OCI-LY3 (cell line): Measurements from ENCODE around the gene KCNAB1.

Source experiments
- H2AFZ ChIP-seq: fragments of 200-600, 300-600 bp; shearing (Covaris generic); 2 replicates; pipeline ENCODE4 v1.6.0; 2014; ENCODE audit warnings: antibody characterized with exemption, low read depth, low read length
- H3K27ac ChIP-seq: fragments of 200-600, 300-600 bp; sonication (generic); 2 replicates; pipeline ENCODE4 v1.5.1; 2014; ENCODE audit warnings: mild to moderate bottlenecking, low read length, moderate library complexity, mixed read lengths
- H3K27me3 ChIP-seq: fragments of 200-600, 300-600 bp; sonication (generic); 2 replicates; pipeline ENCODE4 v1.6.1; 2014; ENCODE audit warnings: low read depth, low read length, mixed read lengths
- H3K36me3 ChIP-seq: fragments of 200-600, 300-600 bp; sonication (generic); replicated peaks from 2 replicates; pipeline ENCODE3; 2014; ENCODE audit warnings: low read depth, low read length, mixed read lengths
- H3K4me1 ChIP-seq: fragments of 300-600, 200-600 bp; sonication (generic); 2 replicates; pipeline ENCODE4 v1.6.1; 2014; ENCODE audit warnings: low read length, mixed read lengths
- H3K4me2 ChIP-seq: fragments of 200-600, 300-600 bp; sonication (generic); 2 replicates; pipeline ENCODE4 v1.6.1; 2014; ENCODE audit warnings: low read length, mixed read lengths
- H3K4me3 ChIP-seq: fragments of 300-600, 200-600 bp; sonication (generic); 2 replicates; pipeline ENCODE4 v1.5.1; 2014; ENCODE audit warnings: antibody characterized with exemption, mild to moderate bottlenecking, low read length, moderate library complexity
- H3K79me2 ChIP-seq: fragments of 300-600, 200-600 bp; shearing (Covaris generic); 2 replicates; pipeline ENCODE4 v1.6.1; 2014; ENCODE audit warnings: mild to moderate bottlenecking, low read length, mixed read lengths
- H3K9ac ChIP-seq: fragments of 300-600, 200-600 bp; shearing (Covaris generic); 2 replicates; pipeline ENCODE4 v1.6.0; 2014; ENCODE audit warnings: mild to moderate bottlenecking, low read length, moderate library complexity
- H3K9me3 ChIP-seq: fragments of 200-600, 300-600 bp; shearing (Covaris generic); 2 replicates; pipeline ENCODE4 v1.6.1; 2014; ENCODE audit warnings: low read length, mixed read lengths; ENCODE audit not compliant: insufficient read depth
- H4K20me1 ChIP-seq: fragments of 200-600, 300-600 bp; sonication (generic); 2 replicates; pipeline ENCODE4 v1.6.1; 2016; ENCODE audit warnings: low read length, mixed read lengths; ENCODE audit not compliant: insufficient read depth
- EZH2phosphoT487 ChIP-seq: fragments of 200-600 bp; shearing (Covaris generic); IDR thresholded peaks from 2 replicates; pipeline ENCODE4 v1.6.1; 2018; ENCODE audit warnings: antibody characterized with exemption, mixed run types, low read depth
- TF ChIP-seq, protein P1 (sequence below): fragments of 200-600, 300-600 bp; sonication (generic); IDR thresholded peaks from 2 replicates; pipeline ENCODE4 v1.5.1; 2014; ENCODE audit warnings: antibody characterized with exemption, low read length, low read depth

Gene KCNAB1

DNA sequence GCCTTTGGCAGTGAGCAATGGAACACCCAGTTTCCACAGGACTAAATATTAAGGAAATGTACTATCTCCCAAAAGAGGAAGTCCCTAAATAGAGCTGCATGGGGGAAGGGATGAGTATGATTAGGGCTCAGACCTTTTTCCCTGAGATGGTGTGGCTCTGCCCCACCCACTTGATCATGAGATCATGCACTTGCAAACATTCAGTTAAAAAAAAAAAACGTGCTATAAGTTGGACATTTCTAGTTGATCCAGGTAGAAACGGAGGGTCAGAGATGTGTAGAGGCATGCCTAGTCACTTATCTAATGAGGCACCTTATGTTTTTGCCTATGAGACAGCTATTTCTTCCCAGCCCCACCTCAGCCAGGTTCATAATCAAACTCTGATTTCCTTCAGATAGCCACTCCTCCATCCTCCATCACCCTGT is 459.1 kb downstream of the KCNAB1 start:
- H3K4me3 ChIP-seq: no peak overlapping the region
- no peak overlapping the region for H3K9ac ChIP-seq
- H3K4me2 ChIP-seq: no peak overlapping the region
- no peaks in the 10 kb centered on the region for H4K20me1 ChIP-seq
- no peak overlapping the region for H2AFZ ChIP-seq
- H3K36me3 ChIP-seq: no peaks in the 10 kb centered on the region
- no peaks in the 10 kb centered on the region; the same call in 1 of the 2 replicates for H3K27me3 ChIP-seq
- peaks cover 3% of the 10 kb centered on the region; the same call in 1 of the 2 replicates for H3K4me1 ChIP-seq
- H3K79me2 ChIP-seq: no peaks in the 10 kb centered on the region
- no peak overlapping the region for H3K27ac ChIP-seq
- H3K9me3 ChIP-seq: no peaks in the 10 kb centered on the region
- TF ChIP-seq, protein P1, sequence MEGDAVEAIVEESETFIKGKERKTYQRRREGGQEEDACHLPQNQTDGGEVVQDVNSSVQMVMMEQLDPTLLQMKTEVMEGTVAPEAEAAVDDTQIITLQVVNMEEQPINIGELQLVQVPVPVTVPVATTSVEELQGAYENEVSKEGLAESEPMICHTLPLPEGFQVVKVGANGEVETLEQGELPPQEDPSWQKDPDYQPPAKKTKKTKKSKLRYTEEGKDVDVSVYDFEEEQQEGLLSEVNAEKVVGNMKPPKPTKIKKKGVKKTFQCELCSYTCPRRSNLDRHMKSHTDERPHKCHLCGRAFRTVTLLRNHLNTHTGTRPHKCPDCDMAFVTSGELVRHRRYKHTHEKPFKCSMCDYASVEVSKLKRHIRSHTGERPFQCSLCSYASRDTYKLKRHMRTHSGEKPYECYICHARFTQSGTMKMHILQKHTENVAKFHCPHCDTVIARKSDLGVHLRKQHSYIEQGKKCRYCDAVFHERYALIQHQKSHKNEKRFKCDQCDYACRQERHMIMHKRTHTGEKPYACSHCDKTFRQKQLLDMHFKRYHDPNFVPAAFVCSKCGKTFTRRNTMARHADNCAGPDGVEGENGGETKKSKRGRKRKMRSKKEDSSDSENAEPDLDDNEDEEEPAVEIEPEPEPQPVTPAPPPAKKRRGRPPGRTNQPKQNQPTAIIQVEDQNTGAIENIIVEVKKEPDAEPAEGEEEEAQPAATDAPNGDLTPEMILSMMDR: no peak
- TF ChIP-seq EZH2phosphoT487: no peak

DNA sequence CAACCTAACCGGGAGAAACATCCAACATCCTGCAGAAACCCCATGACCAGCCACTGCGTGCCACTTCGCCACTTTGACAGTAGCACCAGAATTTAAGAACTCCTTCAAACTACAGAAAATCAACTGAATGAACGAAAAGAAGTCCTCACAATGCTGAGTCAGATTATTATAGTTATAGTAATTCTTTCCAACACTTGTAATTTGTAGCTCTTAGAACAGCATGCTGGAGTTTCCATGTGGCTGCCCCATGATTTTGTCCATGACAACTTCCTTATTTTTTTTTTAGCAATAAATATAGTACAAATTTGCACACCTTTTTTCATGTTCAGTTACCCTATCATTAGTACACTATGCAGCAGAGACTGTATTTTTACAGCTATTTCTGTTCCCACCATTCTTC is 460.7 kb downstream of the KCNAB1 start:
- Histone ChIP-seq H3K9me3 (no peaks in the 10 kb centered on the region), H3K9ac (no peak overlapping the region), H3K4me3 (no peak overlapping the region), H3K4me1 (peaks cover 3% of the 10 kb centered on the region; the same call in 1 of the 2 replicates), H4K20me1 (no peaks in the 10 kb centered on the region), H3K27me3 (no peaks in the 10 kb centered on the region; the same call in 1 of the 2 replicates), H3K27ac (no peak overlapping the region), H3K79me2 (no peaks in the 10 kb centered on the region), H2AFZ (no peak overlapping the region), H3K36me3 (no peaks in the 10 kb centered on the region), H3K4me2 (no peak overlapping the region)
- TF ChIP-seq, protein P1: no peak
- no peak for TF ChIP-seq EZH2phosphoT487

DNA sequence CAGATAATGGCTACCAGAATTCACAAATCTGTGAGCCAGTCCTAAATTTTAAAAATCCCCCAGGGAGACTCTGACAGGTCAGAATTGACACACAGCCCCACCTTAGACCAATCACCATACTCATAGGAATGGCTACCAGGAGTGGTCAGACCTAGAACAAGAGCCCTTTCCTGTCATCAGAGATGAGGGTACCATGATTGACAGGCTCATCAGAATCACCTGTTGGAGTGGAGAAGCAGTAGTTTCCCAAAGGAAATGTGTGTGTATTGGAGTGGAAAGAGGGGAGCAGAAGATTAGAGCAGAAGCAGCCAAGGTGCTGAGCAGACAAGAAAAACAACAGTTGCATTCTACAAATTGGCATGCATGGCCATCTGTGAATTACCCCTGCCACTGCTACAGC is 461.6 kb downstream of the KCNAB1 start:
- no peak overlapping the region for H3K9ac ChIP-seq
- H3K9me3 ChIP-seq: no peaks in the 10 kb centered on the region
- H3K36me3 ChIP-seq: no peaks in the 10 kb centered on the region
- H2AFZ ChIP-seq: no peak overlapping the region
- no peaks in the 10 kb centered on the region for H3K79me2 ChIP-seq
- no peak for TF ChIP-seq EZH2phosphoT487
- TF ChIP-seq, protein P1: no peak
- no peaks in the 10 kb centered on the region for H3K27me3 ChIP-seq
- peaks cover 9% of the 10 kb centered on the region for H3K4me1 ChIP-seq
- no peak overlapping the region for H3K27ac ChIP-seq
- H3K4me3 ChIP-seq: no peak overlapping the region
- H3K4me2 ChIP-seq: no peak overlapping the region
- no peaks in the 10 kb centered on the region for H4K20me1 ChIP-seq

DNA sequence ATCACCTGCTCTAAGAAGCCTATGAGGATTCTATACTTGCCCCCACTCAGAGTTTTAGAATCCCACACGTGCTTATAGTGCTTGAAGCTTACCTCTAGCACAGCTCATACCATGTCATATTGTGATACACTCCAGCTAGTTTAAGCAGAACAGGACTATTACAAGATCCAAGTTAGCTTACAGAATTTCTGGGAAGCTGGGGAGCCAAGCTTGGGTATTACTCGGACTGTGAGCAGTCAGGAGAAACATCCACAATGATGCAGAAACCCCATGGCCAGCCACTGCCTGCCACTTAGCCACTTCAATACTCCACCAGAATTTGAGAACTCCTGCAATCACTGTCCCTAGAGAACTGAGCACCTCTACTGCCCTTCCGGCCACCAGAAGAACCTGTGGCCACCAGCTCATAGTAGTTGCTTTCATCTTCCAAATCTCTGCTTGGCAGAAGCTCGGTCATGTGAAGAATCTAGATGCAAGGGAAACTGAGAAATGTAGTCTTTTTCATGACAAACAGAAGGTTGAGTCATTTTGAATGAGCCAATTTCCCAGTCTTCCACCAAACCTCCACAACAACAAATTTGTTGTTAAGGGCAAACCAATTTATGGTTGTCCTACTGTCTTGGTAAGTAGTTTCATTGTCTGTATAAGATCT is 462.3 kb downstream of the KCNAB1 start:
- Histone ChIP-seq H3K9ac (no peak overlapping the region), H3K79me2 (no peaks in the 10 kb centered on the region), H3K4me3 (no peak overlapping the region), H3K4me1 (peaks cover 16% of the 10 kb centered on the region), H4K20me1 (no peaks in the 10 kb centered on the region), H3K27me3 (no peaks in the 10 kb centered on the region), H3K27ac (no peak overlapping the region), H3K36me3 (no peaks in the 10 kb centered on the region), H3K4me2 (no peak overlapping the region), H3K9me3 (no peaks in the 10 kb centered on the region), H2AFZ (no peak overlapping the region)
- TF ChIP-seq EZH2phosphoT487: no peak
- TF ChIP-seq, protein P1: no peak
